ENCODE data around the gene PML. TPM values are rescaled to one million over a fixed set of nuclear protein-coding genes. Genes with fewer than 3 reads are reported as not detected.

PML gene
- total and polyA plus RNA-seq, 4 donors: 33.9 to 80.5 (median 60.8) TPM

- ATAC-seq (ENCODE audit: insufficient read depth, low FRiP score): no peak
- Histone ChIP-seq H3K4me3 (no peak overlapping the region), H3K27me3 (ENCODE audit: control insufficient read depth in 3 of 3, insufficient read depth in 3 of 3, low read length in 2 of 3) (no peaks in the 10 kb centered on the region), H3K27ac (ENCODE audit: low read depth in 1 of 2, low read length in 1 of 2) (peak overlapping the region in 1 of 2 donors; percentile 5), H3K4me1 (ENCODE audit: control insufficient read depth in 5 of 5, insufficient read depth in 5 of 5, low read length in 5 of 5) (peaks cover 0 to 28% (median 7%) of the 10 kb centered on the region in 5 donors), H3K9me3 (ENCODE audit: control insufficient read depth in 4 of 4, insufficient read depth in 3 of 4, low read length in 3 of 4) (no peaks in the 10 kb centered on the region), H3K36me3 (ENCODE audit: control insufficient read depth in 4 of 4, insufficient read depth in 4 of 4, low read length in 4 of 4) (peaks cover 4 to 45% (median 6%) of the 10 kb centered on the region in 4 donors), H3K9ac (ENCODE audit: insufficient read depth in 1 of 2, low read length in 2 of 2) (no peak overlapping the region)
- TF ChIP-seq CTCF (IDR thresholded peaks at IDR 0.05; ENCODE audit: control extremely low read depth, extremely low read depth): no peak
- DNase-seq: no peak
- WGBS, 2 donors: 79 to 83% methylated on average over 5 of the region's 5 CpGs
Observed at GRCh38 chr15:74039656-74040010, 45.1 kb downstream of the PML start.

- Histone ChIP-seq H3K36me3 (ENCODE audit: control insufficient read depth in 4 of 4, insufficient read depth in 4 of 4, low read length in 4 of 4) (peaks cover 4 to 45% (median 5%) of the 10 kb centered on the region in 4 donors), H3K9ac (ENCODE audit: insufficient read depth in 1 of 2, low read length in 2 of 2) (no peak overlapping the region)
Observed at GRCh38 chr15:74040109-74040850, 45.8 kb downstream of the PML start.

GRCh38 chr15:74041311-74041756 lies 46.8 kb downstream of the PML start:
- WGBS, 2 donors: 91 to 93% methylated on average over 10 of the region's 10 CpGs
- no peak overlapping the region for H3K4me3 ChIP-seq
- H3K36me3 ChIP-seq (ENCODE audit: control insufficient read depth in 4 of 4, insufficient read depth in 4 of 4, low read length in 4 of 4): peaks cover 0 to 36% (median 5%) of the 10 kb centered on the region in 4 donors
- no peaks in the 10 kb centered on the region for H3K9me3 ChIP-seq (ENCODE audit: control insufficient read depth in 4 of 4, insufficient read depth in 3 of 4, low read length in 3 of 4)
- ATAC-seq (ENCODE audit: insufficient read depth, low FRiP score) (no peak), DNase-seq (peak in 1 of 3 donors; percentile 38)
- H3K4me1 ChIP-seq (ENCODE audit: control insufficient read depth in 5 of 5, insufficient read depth in 5 of 5, low read length in 5 of 5): peaks cover 0 to 28% (median 7%) of the 10 kb centered on the region in 5 donors
- H3K27ac ChIP-seq (ENCODE audit: low read depth in 1 of 2, low read length in 1 of 2): peak overlapping the region in 1 of 2 donors; percentile 48
- no peak for TF ChIP-seq CTCF (IDR thresholded peaks at IDR 0.05; ENCODE audit: control extremely low read depth, extremely low read depth)
- no peaks in the 10 kb centered on the region for H3K27me3 ChIP-seq (ENCODE audit: control insufficient read depth in 3 of 3, insufficient read depth in 3 of 3, low read length in 2 of 3)
- no peak overlapping the region for H3K9ac ChIP-seq (ENCODE audit: insufficient read depth in 1 of 2, low read length in 2 of 2)

More at GRCh38 chr15:74040109-74040850, 45.8 kb downstream of the PML start:
- Histone ChIP-seq H3K9me3 (ENCODE audit: control insufficient read depth in 4 of 4, insufficient read depth in 3 of 4, low read length in 3 of 4) (no peaks in the 10 kb centered on the region), H3K27me3 (ENCODE audit: control insufficient read depth in 3 of 3, insufficient read depth in 3 of 3, low read length in 2 of 3) (no peaks in the 10 kb centered on the region), H3K27ac (ENCODE audit: low read depth in 1 of 2, low read length in 1 of 2) (peak overlapping the region in 1 of 2 donors; percentile 48), H3K4me3 (no peak overlapping the region), H3K4me1 (ENCODE audit: control insufficient read depth in 5 of 5, insufficient read depth in 5 of 5, low read length in 5 of 5) (peaks cover 0 to 28% (median 7%) of the 10 kb centered on the region in 5 donors)
- DNase-seq (peak; percentile 70 to 79 (median 76)), ATAC-seq (ENCODE audit: insufficient read depth, low FRiP score) (no peak)
- no peak for TF ChIP-seq CTCF (IDR thresholded peaks at IDR 0.05; ENCODE audit: control extremely low read depth, extremely low read depth)
- 84 to 87% methylated on average over 7 of the region's 7 CpGs for WGBS, 2 donors

Measured in lung (tissue), 12 donors.